Keratinocyte (primary cell): ENCODE data around the gene HBA2.

Experiments used
- CTCF ChIP-seq, 3 experiments: IDR thresholded peaks in 1 of 3; conservative IDR thresholded peaks in 1 of 3; optimal IDR thresholded peaks in 1 of 3; 2 replicates in 2 of 3; 3 replicates in 1 of 3; pipeline versions ENCODE3 to v1.5.1; 2011; ENCODE audit warnings: low read length in 3 of 3, mild to moderate bottlenecking in 3 of 3, moderate library complexity in 2 of 3, control low read depth in 1 of 3, inconsistent platforms in 1 of 3; ENCODE audit not compliant: insufficient read depth in 2 of 3; ENCODE audit errors: extremely low read depth in 1 of 3
- EZH2 ChIP-seq: IDR thresholded peaks from one replicate; pipeline ENCODE4 v1.6.1; 2012; ENCODE audit warnings: inconsistent platforms, mild to moderate bottlenecking, low read length, moderate library complexity

DNA sequence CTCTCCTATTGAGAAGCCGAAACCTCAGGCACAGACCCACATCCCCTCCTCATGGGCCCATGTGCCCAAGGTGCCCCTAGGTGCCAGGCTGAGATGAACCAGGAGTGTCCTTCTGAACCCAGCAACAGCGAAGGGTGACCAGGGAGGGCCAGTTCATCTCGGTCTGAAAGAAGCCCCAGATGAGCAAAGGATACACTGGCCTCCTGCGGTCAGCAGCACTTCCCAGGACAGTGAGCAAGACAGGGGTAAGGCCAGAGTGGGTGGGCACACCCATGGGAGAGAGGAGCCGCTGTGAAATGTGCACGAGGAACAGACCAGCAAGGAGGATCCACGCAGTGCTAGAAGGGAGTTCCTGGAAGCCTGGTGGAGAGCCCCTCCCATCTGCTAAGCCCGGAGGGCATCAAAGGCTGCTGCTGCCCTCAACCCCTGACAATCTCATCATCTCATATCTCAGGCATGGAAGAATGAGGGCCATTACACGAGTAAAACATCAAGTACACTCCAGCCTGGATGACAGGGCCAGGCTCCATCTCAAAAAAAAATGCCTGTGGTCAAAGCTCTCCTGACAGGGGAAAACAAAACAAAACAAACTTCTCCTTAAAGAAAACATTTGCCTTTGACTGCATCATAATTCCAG lies 23.5 kb upstream of the HBA2 start:
- TF ChIP-seq EZH2 = no peak
- no peak for TF ChIP-seq CTCF (optimal IDR thresholded peaks at IDR 0.05 in 1 of 3, IDR thresholded peaks at IDR 0.05 in 1 of 3, conservative IDR thresholded peaks at IDR 0.05 in 1 of 3; ENCODE audit: extremely low read depth in 1 of 3, insufficient read depth in 2 of 3, low read length in 3 of 3)
